Kidney epithelial cell (primary cell): ENCODE results near the gene POLRMT. TPM values are rescaled to one million over a fixed set of nuclear protein-coding genes. Genes with fewer than 3 reads are reported as not detected.

Experiments
- DNase-seq: peaks from one replicate; pipeline ENCODE4 v3.0.0-alpha.2; 2010; ENCODE audit warnings: low read depth
- H3K27me3 ChIP-seq: 2 replicates; pipeline ENCODE4 v1.6.0; 2011; ENCODE audit warnings: low read length; ENCODE audit not compliant: control insufficient read depth, insufficient read depth
- H3K36me3 ChIP-seq: 2 replicates; pipeline ENCODE4 v1.5.1; 2011; ENCODE audit warnings: low read length; ENCODE audit not compliant: control insufficient read depth, insufficient read depth
- H3K4me3 ChIP-seq: 2 replicates; pipeline ENCODE4 v1.5.1; 2011; ENCODE audit warnings: low read depth, mild to moderate bottlenecking, control low read depth, low read length
- CTCF ChIP-seq: IDR thresholded peaks from 2 replicates; pipeline ENCODE4 v1.5.1; 2011; ENCODE audit warnings: mild to moderate bottlenecking, moderate library complexity, low read length, control low read depth, inconsistent platforms; ENCODE audit not compliant: insufficient read depth, poor library complexity, severe bottlenecking
- total RNA-seq: library from RNA; depleted of rRNA; stranded (reverse); fragments of >200 nt; gene quantifications from 2 replicates; pipeline ENCODE4 v1.2.3, GENCODE V29; 2015

The POLRMT gene
- total RNA-seq, 1 donor from 2014 or later, result 47.6 TPM

GRCh38 chr19:658916-659839 is 25.8 kb upstream of the POLRMT start:
- TF ChIP-seq CTCF, result no peak
- Histone ChIP-seq H3K27me3 (no peaks in the 10 kb centered on the region), H3K36me3 (no peaks in the 10 kb centered on the region), H3K4me3 (no peak overlapping the region)
- no peak for DNase-seq

DNA sequence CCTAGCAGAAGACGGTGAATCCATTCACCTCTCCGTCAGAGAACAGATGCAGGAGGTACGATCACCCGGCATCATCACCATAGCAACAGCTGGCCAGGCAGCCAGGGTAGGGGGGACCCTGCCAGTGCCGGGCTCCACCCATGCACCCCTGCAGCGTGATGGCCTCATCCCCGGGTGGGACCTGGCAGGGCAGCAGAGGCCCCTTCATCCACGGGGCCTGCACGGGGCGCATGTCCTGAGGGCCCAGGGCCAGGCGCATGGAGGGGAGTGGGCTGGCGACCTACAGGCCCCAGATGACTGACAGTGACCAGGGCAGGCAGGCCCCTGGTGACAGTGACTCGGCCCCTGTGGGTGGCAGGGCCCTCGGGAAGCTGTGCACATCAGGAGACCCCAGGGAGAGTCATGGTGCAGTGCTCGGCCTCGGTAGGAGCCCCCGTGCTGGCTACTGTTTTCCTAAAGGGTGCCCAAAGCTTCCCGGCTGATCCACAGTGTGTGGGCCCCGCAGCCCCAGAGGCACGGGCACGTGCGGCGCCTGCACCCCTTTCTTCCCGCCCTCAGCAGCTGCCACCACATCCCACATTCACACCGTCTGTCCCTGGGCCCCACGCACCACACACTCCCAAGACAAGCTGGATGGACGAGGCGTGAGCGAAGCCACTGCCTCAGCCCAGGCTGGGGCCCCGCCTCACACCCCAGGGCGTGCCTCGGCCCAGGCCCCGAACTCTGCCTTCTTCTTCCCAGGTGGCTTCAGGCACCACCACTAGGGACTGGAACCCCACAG is 24.9 kb upstream of the POLRMT start:
- no peak for TF ChIP-seq CTCF
- DNase-seq, result no peak
- no peaks in the 10 kb centered on the region for H3K27me3 ChIP-seq
- no peaks in the 10 kb centered on the region for H3K36me3 ChIP-seq
- no peak overlapping the region for H3K4me3 ChIP-seq

- no peak for TF ChIP-seq CTCF
- Histone ChIP-seq H3K36me3 (no peaks in the 10 kb centered on the region), H3K27me3 (no peaks in the 10 kb centered on the region), H3K4me3 (no peak overlapping the region)
- no peak for DNase-seq
These were observed 24.3 kb upstream of the POLRMT start for GRCh38 chr19:657611-658010.

DNA sequence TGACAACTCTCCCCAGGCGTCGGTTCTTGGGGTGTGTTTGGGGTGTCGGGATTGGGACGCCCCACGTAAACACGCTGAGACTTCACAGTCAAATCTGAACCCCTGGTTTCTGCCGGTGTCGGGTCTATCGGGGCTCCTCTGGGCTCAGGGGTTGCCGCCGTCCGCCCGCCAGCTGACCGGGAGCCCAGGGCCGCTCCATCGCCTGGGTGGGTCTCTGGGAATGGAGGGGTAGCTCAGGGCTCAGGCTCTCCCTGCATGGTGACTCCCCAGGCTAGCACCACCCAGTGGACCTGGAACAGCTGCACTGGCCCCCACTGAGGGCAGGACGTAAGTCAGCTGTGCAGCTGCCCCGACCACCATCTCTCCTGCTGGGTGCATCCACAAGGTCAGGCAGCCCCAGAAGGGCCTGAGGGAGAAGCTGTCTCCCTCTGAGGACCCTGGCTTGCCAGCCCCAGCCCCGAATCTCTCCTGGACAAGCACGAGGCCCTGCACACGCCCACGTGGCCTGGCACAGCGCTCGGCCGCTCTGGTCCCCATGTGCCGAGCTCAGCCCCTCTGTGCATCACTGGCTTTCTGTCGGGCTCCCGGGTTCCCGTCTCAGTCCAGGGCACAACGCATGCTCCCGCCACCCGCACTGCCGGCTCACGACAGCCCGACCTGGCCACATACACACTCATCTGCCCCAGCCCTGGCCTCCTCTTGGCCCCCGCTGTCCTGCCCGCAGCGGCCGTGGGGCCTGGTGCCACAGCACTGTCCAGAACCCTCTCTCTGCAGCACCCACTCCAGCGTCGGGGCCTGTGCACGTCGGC is 23.6 kb upstream of the POLRMT start:
- no peak for TF ChIP-seq CTCF

GRCh38 chr19:655691-656090 is 22.4 kb upstream of the POLRMT start:
- DNase-seq, result no peak
- Histone ChIP-seq H3K4me3 (no peak overlapping the region), H3K36me3 (peaks cover 3% of the 10 kb centered on the region), H3K27me3 (no peaks in the 10 kb centered on the region)
- no peak for TF ChIP-seq CTCF

More for the DNA sequence above, 23.6 kb upstream of the POLRMT start:
- Histone ChIP-seq H3K27me3 (no peaks in the 10 kb centered on the region), H3K36me3 (peaks cover 3% of the 10 kb centered on the region), H3K4me3 (no peak overlapping the region)
- no peak for DNase-seq
